Prostate gland (tissue), 2 donors: ENCODE results near the gene PANK4.

ENCODE experiments used
- CTCF ChIP-seq, 4 experiments: fragments of 200-600 bp in 2 of 4; fragments of 450-650 bp in 2 of 4; sonication (generic) in 2 of 4; IDR thresholded peaks; 1 replicate in 3 of 4; 2 replicates in 1 of 4; pipeline ENCODE4 v1.5.1; 2016 to 2019; ENCODE audit warnings: antibody characterized with exemption in 4 of 4, mild to moderate bottlenecking in 2 of 4, moderate library complexity in 2 of 4
- POLR2A ChIP-seq: fragments of 450-650 bp; IDR thresholded peaks from one replicate; pipeline ENCODE4 v1.6.1; 2016; ENCODE audit warnings: antibody characterized with exemption, mild to moderate bottlenecking
- POLR2AphosphoS5 ChIP-seq: sonication (generic); formaldehyde crosslinking; IDR thresholded peaks from one replicate; pipeline ENCODE4 v1.6.1; 2017; ENCODE audit warnings: antibody characterized with exemption

- no peak for TF ChIP-seq POLR2A
- TF ChIP-seq CTCF (IDR thresholded peaks at IDR 0.05), result no peak
- no peak for TF ChIP-seq POLR2AphosphoS5
These were observed 42.7 kb upstream of the PANK4 start for GRCh38 chr1:2569060-2569459.
